Activated CD8-positive, alpha-beta memory T cell treated with anti-CD3 and anti-CD28 coated beads for 36 hours (primary cell): ENCODE measurements around the gene PIP5K1C. TPM values are rescaled to one million over a fixed set of nuclear protein-coding genes. Genes with fewer than 3 reads are reported as not detected.

ENCODE experiments used
- CTCF ChIA-PET: fragments of 350-600 bp; sonication (Branson Sonifier 250); formaldehyde crosslinking; loops from one replicate; lab custom pipeline; 2021; ENCODE audit warnings: antibody characterized with exemption; lab: Charles Lee
- POLR2A ChIA-PET: fragments of 350-600 bp; sonication (Branson Sonifier 250); formaldehyde crosslinking; loops from one replicate; lab custom pipeline; 2021; ENCODE audit warnings: antibody characterized with exemption; lab: Charles Lee
- total RNA-seq, 2 experiments: library from RNA; stranded (reverse); gene quantifications; one replicate each; pipeline ENCODE4 v1.2.3, GENCODE V29; 2021

The PIP5K1C gene
- total RNA-seq, 2 experiments from 2014 or later, result 29.6 to 30.3 TPM

DNA sequence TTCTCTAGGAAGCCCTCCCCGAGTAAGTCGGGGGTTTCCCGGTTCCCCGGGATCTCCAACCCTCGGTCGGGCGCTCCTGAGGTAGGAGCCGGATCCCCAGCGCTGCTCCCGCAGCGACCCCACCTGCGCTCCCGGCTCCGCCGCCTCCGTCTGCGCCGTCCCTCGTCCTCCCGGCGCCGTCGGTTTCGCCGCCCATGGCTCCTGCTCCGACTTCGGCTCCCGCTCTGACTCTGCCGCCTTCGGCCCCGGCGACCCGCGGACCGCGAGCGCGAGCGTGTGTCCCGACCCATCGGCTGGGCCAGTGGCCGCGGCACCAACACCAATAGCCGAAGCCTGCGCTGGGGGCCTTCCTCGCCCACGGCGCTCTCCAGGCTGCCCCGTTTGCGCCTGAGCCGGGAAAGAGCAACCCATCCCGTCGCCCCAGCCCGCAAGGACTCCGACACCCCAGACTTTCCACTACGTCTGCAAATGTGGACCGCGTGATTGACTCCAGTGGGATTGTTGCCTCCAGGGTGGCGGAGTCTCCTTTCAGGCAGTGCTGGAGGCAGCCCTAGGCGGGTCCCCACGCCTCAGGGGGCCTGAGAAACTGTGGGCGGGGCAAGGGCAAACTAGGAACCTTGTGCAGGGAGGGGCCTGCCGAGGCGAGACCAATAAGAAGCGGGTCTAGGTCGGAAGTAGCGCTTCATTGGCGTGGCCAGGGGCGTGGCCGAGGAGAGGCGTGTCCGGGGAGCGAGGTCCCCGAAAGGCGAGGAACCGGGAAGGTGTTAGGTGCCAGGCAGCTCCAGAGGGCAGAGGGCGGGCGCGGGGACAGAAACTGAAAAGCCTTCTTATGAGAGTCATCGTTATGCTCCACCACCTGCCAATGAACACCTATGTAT is 73.6 kb downstream of the PIP5K1C start, which contains the start of gene CACTIN:
CACTIN (minus strand) TSS at position 318 of the 878 bp plus-strand sequence; CDS start at position 290, 28 bp downstream.
- ChIA-PET POLR2A (no interaction called here), CTCF (interaction anchor here (1.0 to 1.3 kb wide), 2 partner anchors 19 to 344 kb away, joined by 3 read pairs; partner anchors contain the start of gene DAPK3)

DNA sequence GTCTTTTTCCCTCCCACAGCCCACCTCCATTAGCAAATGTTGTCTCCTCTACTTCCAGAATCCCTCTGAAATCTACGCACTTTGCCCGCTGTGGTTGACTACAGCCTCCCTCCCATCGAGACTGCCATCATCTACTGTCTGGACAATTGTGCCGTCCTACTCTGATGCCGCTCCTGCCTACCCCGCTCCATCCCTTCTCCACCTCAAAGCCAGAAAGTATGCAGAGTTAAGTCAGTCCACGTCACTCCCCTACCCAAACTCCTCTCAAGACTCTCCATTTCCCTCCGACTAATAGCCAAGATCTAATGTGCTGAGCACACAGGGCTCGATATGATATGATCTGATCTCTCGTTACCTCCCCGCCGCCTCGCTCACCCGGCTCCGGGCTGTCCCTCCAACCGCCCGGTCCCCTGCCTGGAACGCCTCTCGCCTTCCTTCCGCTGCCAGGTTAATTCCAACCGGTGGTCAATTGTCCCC is 74.2 kb downstream of the PIP5K1C start:
- ChIA-PET POLR2A (no interaction called here), CTCF (interaction anchor here (1.3 kb wide), 1 partner anchor 41 kb away, joined by 5 read pairs; no protein-coding TSS in a partner anchor)

DNA sequence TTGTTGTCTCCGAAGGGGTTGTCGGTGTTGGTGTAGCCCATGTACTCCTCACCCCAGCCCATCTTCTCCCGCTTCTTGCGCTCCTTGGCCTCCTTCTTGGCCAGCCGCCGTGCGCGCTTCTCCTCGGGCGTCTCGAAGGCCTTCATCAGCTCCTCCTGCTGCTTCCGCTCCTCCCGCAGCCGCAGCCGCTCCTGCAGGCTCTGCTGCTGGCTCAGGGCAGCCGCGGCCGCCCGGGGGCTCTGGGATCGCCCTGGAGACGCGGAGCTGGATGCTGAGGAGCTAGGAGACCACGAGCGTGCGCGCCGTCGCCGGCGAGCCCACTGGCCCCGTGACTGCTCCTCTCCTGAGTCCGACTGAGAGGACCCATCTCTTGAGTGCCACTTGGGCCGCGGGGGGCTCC is 76.6 kb downstream of the PIP5K1C start:
- ChIA-PET CTCF (no interaction called here), POLR2A (no interaction called here)

DNA sequence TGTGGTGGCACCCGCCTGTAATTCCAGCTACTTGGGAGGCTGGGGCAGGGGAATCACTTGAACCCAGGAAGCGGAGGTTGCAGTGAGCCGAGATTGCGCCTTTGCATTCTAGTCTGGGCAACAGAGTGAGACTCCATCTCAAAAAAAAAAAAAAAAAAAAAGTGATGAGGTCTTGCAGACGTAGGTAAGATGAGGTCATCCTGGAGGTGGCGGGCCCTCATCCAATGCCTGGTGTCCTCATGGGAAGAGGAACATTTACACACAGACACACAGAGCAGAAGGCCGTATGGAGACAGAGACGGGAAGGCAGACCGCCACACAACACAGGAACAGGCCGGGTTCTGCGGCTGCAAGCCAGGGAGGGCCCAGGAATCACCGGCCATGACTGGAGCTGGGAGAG is 78.0 kb downstream of the PIP5K1C start:
- CTCF ChIA-PET, result interaction anchor here (0.6 kb wide), 1 partner anchor 13 kb away, joined by 3 read pairs; no protein-coding TSS in a partner anchor
- POLR2A ChIA-PET, result no interaction called here

DNA sequence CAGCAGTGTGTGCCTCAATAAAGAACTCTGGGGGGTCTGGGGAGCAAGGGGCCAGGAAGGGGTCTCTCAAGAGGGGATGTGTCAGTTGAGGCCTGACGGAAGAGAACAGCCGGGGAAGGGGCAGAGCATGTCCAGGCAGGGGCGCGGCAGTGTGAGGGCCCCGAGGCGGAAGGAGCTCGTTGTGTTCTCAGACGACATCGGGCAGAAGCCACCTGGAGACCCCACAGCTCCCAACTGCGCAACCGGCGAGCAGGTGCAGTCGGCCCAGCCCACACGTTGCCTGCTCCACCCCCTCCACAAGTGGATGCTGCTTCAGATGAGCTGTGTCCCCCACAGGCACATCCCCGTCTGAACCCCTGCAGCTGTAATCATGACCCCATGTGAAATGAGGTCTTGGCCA is 78.6 kb downstream of the PIP5K1C start:
- ChIA-PET POLR2A (no interaction called here), CTCF (interaction anchor here (0.6 to 1.7 kb wide), 2 partner anchors 13 kb away, joined by 3 to 4 read pairs; no protein-coding TSS in a partner anchor)

DNA sequence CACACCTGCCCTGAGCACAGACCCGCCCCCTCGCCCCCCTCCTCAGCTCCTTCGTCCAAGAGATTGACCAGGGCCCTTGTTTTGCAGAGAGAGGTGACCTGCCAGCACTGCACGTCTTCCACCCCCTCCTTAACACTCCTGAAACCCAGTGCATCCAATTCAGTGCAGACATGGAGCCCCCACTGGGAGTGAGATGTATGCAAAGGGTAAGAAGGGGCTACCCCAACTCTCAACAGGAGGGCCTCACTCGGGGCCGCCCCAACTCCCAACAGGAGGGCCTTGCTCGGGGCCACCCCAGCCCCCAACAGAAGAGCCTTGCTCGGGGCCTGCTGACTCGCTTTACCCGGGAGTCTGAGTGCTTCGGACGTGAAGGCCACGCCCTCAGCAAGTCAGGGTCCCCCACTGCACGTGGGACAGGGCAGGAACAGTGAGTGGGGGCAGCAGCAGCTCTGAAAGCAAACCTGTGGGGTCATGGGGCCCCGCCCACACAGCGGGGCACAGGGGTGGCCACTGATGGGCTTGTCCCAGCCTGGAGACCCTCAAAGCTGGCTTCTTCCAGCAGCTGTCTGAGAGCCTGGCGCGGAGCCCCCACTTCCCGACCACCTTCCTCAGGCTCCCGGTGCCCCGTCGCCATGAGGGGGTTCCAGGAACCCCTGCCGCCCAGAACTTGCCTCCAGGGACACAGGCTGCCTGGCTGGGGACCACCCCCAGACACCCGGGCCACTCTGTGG is 79.3 kb downstream of the PIP5K1C start:
- ChIA-PET POLR2A (no interaction called here), CTCF (interaction anchor here (1.0 to 1.7 kb wide), 3 partner anchors 13 to 36 kb away, joined by 3 to 4 read pairs (median 4); partner anchors contain the start of gene GIPC3)

DNA sequence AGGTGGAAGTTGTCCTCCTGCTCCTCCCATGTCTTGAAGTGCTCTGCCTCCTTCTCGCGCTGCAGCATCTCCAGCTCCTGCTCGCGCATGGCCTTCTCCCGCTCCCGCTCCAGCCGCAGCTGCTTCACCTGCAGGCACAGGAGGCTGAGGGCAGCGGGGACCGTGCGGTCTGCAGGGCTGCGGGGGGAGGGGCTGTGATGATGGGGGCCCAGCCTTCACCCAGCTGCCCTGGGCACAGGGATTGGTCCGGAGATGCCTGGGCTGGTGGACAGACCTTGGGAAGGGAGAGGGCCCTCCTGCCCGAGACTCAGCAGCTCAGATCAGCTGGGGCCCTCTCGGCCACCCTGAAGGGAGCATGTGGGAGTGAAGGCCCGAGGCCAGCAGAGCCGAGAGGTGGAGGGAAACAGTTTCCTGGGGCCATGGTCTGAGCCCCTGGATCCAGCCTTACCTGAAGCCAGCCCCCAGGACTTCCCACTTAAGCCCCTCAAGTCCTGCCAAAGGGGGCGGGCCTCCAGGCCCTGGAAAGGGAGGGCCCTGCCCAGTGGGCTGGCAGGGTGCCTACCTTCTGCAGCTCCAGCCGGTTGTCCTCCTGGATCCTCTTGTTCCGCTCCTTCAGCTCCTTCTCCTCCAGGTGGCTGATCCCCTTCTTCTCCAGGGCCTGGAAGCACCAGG is 80.0 kb downstream of the PIP5K1C start:
- CTCF ChIA-PET, result interaction anchor here (1.0 to 1.7 kb wide), 4 partner anchors 12 to 35 kb away, joined by 3 to 4 read pairs (median 4); partner anchors contain the start of gene GIPC3
- POLR2A ChIA-PET, result no interaction called here

DNA sequence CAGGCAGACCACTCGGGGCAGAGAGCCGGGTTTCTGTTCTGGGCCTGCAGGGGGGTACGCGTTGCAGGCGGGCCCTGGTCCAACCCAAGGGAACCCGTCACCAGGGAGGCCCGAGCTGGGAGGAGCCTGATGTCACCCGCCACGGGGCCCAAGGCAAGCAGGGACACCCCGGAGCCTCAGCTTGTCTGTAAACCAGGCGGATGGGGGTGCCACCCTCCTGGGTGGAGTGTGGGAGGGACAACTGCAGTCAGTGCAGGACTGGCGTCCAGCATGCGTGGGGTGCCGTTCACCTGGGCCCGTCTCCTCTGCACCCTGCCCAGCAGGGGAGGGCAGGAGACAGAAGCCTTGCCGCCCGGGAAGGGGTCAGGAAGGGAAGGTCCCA is 80.6 kb downstream of the PIP5K1C start:
- POLR2A ChIA-PET, result no interaction called here
- CTCF ChIA-PET, result interaction anchor here (1.1 to 1.6 kb wide), 3 partner anchors 10 to 31 kb away, joined by 3 to 6 read pairs (median 4); no protein-coding TSS in a partner anchor

DNA sequence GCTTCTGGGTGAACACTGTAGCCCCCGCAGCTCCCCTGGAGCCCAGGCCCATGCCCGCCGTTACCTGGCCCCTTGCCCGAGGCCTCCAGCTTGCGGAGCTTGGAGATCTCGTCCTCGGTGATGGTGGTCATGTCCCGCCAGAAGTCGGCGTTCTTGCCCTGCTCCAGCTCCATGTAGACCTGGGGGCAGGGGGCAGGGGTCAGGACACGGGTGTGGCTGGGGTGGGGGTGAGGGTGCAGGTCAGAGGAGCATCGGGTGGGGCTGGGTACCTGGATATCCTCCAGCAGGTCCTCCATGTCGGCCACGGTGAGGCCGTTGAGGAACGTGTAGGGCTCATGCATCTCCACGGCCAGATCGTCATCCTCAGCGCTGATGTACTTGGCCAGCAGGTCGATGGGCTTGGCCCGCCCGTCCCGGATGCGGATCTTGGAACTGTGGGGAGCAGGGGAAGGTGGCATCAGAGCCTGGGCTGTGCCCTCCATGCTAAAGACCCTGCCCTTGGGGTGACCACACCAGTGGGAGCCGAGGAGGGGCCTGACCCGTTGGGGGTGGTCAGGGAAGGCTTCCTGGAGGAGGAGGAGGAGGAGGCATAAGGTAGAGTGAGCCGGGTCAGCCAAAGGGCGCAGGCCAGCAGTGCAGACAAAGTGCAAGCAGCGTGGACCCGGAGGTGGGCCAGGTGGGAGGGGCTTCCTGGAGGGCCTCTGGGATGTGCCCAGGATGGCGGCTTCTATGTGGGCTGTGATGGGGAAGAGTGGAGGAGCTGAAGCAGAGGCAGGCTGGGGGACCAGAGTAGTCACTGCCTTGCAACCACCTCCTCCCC is 81.2 kb downstream of the PIP5K1C start:
- ChIA-PET CTCF (interaction anchor here (0.6 to 1.6 kb wide), 6 partner anchors 10 to 408 kb away, joined by 3 to 6 read pairs (median 4); no protein-coding TSS in a partner anchor), POLR2A (no interaction called here)

DNA sequence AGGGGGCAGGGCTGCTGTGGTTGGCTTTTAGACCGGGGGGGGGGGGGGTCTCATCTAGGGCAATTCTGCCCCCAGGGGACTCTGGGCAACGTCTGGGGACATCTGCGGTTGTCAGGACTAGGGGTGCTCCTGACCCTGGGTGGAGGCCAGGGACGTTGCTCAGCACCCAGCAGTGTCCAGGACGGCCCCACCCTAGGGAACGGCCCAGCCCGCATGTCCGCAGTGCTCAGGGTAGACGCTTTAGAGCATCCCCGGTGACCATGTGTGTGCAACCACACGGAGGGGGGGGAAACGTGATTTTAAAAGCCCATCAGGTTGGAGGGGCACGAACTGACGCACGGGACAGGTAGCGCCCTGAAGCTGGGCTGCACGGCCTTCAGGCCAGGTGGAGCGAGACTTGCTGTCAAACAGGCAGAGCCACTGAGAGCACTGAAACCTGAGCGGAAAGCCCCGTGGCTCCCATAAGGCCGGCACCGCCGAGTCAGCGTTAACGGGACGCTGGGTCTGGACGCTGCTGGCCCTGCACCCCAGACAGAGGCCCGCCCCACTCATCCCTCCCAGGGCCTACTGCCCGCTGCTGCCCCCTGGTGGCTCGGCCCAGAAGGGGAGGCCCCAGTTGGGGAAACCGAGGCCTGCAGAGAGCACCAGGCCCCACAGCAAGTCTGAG is 82.0 kb downstream of the PIP5K1C start:
- ChIA-PET CTCF (interaction anchor here (0.6 to 1.5 kb wide), 5 partner anchors 9 to 407 kb away, joined by 3 to 6 read pairs (median 4); no protein-coding TSS in a partner anchor), POLR2A (no interaction called here)

DNA sequence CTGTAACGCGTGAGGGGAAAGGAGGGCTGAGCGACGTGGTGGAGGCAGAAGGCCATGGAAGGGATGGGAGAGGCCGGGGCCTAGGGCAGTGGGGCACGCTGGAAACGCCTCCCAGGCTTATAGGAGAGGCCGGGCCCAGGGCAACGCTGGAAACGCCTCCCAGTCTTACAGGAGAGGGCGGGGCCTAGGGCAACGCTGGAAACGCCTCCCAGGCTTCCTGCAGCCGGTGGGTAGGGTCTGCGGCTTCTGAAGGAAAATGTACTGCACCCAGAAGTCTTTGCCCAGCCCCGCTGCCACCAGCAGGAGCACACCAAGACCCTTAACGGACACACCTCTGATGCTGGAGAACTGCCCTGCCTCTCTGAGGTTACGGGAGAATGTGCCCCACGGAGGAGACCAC is 82.8 kb downstream of the PIP5K1C start:
- ChIA-PET POLR2A (no interaction called here), CTCF (no interaction called here)

DNA sequence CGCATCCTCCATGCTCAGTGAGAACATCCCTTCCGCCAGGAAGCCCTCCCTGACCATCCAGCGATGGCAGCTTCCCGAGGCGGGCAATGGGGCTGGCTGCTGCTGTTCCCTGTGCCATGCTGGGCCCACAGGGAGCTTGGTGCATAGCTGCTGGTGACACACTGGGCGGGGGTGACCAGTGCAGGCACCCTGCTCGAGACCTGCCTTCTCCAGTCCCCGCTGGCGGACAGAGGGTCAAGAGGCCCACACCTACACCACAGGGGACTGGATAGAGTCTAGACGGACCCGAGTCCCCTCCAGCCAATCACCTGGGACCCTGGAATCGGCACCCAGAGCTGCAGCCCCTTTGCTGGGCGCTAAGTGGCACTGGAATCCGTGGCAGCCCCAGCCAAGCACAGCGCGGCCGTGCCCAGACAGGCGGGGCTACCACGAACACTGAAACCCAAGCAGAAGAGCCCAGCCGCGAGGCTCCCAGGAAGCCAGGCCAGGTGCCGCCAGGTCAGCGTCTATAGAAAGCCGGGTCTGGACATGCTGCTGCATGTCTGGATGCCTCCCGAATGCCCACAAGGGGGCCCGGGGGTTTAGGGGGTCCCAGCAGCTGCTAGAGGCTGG is 84.6 kb downstream of the PIP5K1C start:
- CTCF ChIA-PET, result interaction anchor here (1.3 kb wide), 1 partner anchor 29 kb away, joined by 6 read pairs; no protein-coding TSS in a partner anchor
- POLR2A ChIA-PET, result no interaction called here

DNA sequence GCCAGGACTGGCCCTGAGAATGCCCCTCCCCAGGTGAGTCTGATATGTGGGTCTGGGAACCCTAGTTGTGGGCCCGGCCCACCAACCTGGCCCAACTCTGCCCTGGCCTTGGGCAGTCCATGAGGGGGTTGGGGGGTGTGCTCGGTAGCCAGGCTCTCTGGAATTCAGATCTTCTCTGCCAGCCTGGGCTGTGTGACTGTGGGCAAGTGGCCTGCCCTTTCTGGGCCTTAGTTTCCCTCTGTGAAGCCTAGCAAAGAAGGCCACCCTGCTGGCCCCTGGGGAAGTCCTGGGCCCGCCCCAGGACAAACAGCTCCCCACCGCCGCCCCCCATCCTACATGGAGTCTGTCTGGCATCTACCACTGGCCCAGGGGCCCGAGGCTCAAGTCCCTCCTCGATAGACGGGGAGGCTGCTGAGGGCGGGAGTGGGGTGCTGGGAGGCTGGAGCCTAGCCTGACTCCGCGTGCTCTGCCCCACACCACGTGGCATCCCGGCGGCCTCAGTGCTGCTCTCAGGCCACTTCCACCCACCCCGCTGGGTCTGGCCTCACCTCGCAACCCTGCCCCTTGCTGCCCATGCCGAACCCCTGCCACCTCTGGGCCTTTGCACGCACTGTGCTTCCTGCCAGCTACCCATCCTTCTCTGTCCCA is 85.3 kb downstream of the PIP5K1C start:
- POLR2A ChIA-PET, result no interaction called here

DNA sequence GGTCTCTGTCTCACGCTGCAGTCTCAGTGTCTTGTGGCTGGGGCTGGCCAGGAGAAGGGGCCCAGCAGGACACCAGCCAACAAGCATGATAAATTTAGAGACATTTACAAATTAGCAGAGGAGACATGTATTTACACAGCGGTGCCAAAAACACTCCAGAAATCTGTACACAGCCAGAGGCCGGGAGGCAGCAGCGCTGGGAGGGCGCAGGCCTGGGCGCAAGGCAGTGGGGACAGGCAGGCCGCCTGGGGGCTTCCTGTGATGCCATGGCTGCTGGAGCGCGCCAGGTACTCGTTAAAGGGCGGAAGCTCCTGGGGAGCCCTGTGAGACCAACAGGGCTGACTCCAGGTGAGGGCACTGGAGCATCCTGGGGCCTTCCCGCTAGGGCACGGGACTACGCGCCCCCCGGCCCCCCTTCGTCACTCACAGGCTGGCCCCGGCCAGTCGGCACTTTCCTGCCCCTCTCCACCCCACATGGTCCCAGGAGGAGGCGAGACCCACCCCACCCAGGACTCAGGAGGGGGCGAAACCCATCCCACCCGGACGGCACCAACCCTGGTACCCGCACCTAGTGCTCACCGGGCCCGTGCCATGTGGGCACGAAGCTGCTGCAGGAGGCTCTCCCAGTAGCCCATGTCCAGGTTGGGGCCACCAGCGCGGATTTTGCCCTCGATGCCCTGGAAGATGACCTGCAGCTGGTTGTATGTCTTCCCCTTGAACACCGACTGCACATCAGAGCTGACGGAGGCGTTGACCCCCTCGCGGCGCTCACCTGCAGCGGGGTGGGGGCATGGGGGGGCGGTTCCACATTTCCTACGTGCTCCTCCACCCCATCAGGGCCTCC is 86.2 kb downstream of the PIP5K1C start:
- ChIA-PET POLR2A (no interaction called here), CTCF (no interaction called here)

More for the DNA sequence above, 85.3 kb downstream of the PIP5K1C start:
- CTCF ChIA-PET, result no interaction called here

DNA sequence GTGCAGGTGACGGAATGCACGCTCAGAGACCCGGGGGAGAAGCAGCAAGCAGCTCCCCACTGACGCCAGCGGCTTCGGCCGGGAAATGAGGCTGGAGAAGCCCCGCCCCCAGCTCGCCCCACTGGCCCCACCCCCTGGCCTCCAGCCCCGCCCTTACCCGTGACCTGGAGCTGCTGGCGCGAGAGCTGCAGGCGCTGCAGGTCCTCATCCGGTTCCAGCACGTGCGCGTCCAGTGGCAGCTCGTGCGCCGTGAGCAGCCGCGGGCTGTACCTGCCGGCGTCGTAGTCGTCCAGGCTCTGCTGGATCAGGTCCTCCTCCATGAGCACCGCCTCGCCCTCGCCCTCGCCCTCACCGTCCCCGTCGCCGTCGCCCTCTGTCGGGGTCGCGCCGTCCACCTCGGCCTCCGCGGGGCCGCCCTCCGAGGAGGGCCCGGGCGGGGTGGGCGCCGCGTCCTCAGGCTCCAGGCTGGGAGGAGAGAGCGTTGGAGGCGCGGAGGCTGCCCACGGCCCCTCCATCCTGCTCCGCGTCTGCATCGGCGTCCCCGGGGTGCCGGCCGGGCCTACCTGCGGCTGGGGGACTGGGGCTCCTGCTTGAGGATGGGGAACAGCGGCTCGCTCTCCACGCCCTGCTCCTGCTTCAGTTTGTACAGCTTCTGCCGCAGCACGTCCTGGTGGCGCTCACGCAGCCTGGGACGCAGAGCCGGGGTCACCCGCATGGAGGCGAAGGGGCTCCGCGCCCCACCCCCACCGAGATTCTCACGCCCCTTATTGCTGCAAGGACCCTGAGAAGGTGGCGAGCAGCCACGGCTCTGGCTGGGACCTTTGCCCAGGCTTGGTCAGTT is 87.1 kb downstream of the PIP5K1C start:
- ChIA-PET CTCF (no interaction called here), POLR2A (no interaction called here)
